Hypothalamus (tissue), 51 donors: ENCODE results near the gene SAA2.
"Not testable (repeated sequence)": the region's sequence is repeated elsewhere in the genome, so short reads cannot be mapped to it uniquely, and the experiment has no call there.

Experiments
- DNase-seq, 51 donors: peaks; one replicate each; lab custom pipeline; 2025; lab: John Stamatoyannopoulos, UW

The SAA2 gene

DNA sequence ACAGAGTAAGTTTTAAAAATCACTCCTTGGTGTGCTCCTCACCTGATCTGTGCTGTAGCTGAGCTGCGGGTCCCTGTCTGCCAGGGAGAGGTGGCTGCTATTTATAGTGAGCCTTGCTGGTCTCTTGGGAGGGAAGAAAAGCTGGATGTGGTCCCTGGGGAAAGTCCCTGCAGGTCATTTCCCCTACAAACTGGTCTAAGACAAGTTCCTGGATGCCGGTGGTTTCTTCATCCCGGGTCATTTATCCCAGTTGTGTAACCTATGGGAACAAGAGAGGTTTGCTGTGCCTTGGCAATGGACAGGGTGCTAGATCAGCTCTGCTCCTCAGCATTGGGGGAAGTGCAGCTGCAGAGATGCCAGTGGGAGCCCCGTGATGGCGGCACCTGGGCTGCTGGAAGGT lies at the start of gene SAA2:
TSS of gene SAA2 (minus strand) at position 108 of the 400 bp plus-strand sequence. CDS start 657 bp downstream, outside the sequence.
- no peak for DNase-seq

DNA sequence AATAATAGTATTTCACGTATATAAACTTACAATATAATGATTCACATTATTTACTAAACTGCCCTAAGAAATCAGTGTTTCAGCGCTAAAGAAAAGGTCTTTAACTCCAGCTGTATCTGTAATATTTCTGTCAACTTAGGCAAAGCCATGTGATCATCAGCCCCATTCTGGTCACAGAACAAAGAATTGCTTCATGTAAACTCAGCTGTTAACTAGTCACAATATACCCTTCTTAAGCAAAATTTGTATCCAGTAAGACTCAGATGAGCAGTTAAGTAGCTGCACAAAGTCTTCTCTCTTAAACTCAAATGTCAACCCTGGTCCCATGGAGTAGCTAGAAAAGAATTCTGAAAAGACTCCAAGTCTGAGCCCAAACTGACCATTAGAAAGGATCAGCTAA lies 46.8 kb upstream of the SAA2 start:
- DNase-seq = no peak

- no peak for DNase-seq
These were observed 46.4 kb upstream of the SAA2 start for GRCh38 chr11:18294862-18295261.

DNA sequence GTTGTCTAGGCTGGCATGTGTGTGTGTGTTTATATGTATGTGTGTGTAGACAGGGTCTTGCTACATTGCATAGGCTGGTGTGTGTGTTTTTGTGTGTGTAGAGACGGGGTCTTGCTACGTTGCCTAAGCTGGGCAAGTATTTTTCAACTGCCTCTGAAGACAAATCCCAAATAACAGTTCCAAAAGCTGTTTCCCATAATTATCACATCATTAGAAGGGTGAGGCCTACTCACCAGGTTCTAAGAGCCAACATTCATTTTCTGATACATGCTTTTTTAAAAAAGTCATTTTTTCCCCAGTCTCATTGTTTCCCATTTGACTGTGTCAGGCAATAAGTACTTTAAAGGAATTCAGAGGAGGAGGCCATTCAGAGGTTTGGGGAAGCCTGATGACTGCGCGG lies 40.4 kb upstream of the SAA2 start:
- DNase-seq = no peak

DNA sequence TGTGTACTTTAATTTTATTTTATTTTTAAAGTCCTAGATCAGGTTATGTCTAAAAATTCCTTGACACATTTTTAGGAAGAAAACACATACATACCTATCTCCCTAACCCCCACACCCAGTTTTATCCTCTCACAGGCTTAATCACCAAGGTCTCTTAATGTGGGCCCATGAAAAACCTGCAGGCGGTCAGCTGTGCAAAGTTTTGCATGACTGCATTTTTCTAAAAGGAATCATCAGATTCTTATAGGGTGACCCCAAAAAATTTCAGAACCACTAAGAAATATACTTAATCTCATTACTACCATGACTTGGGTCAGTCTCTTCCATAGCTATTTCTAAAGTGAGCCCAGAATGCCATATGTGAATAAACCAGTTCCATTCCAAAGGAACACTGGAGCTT lies 37.4 kb upstream of the SAA2 start:
- DNase-seq = no peak

GRCh38 chr11:18282626-18283025 lies 34.2 kb upstream of the SAA2 start:
- no peak for DNase-seq

DNA sequence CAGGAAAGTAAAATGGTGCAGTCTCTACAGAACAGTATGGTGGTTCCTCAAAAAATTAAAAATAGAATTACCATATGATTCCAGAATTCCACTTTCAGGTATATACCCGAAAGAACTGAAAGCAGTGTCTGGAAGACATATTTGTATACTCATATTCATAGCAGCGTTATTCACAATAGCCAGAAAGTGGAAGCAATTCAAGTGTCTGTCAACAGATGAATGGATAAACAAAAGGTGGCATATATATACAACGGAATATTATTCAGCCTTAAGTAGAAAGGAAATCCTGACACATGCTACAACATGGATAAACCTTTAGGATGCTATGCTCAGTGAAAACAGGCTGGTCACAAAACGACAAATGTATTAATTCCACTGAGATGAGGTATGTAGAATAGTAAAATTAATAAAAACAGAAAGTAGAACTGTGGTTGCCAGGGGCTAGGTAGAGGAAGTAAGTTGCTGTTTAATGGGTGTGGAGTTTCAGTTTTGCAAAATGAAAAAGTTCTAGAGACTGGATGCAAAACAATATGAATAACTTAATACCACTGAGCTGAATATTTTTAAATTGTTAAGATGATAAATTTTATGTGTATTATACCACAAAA lies 32.1 kb upstream of the SAA2 start:
- DNase-seq = no peak

GRCh38 chr11:18277565-18278271 lies 29.2 kb upstream of the SAA2 start:
- DNase-seq = peak in 9 of 51 donors; percentile 1 to 24 (median 9)

- DNase-seq = no peak
These were observed 22.7 kb upstream of the SAA2 start for GRCh38 chr11:18271206-18271605.

DNA sequence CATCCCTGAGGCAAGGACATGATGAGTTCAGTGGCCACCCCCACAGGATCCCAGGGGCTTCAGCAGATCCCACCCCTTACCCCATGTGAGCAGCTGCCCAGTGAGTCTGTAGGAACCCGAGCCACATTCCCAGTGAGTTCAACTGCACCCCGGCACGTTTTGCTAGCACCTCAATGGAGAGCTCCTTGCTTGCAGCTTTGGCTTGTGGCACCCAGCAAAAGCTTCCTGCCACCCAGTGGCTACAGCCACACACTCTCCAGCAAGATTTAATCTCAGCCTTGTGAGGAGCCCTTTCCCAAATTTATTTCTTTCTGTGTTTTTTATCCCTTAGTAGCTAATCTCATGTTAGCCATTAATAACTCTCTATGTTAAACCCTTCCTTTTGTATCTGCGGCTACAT lies 21.6 kb upstream of the SAA2 start:
- DNase-seq = no peak

DNA sequence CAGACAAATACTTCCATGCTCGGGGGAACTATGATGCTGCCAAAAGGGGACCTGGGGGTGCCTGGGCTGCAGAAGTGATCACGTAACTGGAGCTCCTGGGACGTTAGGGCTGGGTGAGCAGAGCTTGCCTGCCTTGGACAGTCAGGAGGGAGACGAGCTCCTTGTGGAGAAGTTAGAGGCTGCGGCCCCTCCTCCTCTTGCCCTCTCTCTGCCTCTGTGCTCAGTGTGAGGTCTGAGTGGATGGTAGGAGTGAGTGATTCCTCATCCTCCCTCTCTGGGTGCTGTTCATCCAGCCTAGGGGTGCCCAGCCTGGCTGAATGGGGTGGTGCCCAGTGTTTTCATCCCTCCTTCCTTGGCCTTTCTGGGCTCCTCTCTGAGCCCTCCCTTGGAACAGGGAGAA lies 20.8 kb upstream of the SAA2 start:
- not testable (repeated sequence) for DNase-seq

DNA sequence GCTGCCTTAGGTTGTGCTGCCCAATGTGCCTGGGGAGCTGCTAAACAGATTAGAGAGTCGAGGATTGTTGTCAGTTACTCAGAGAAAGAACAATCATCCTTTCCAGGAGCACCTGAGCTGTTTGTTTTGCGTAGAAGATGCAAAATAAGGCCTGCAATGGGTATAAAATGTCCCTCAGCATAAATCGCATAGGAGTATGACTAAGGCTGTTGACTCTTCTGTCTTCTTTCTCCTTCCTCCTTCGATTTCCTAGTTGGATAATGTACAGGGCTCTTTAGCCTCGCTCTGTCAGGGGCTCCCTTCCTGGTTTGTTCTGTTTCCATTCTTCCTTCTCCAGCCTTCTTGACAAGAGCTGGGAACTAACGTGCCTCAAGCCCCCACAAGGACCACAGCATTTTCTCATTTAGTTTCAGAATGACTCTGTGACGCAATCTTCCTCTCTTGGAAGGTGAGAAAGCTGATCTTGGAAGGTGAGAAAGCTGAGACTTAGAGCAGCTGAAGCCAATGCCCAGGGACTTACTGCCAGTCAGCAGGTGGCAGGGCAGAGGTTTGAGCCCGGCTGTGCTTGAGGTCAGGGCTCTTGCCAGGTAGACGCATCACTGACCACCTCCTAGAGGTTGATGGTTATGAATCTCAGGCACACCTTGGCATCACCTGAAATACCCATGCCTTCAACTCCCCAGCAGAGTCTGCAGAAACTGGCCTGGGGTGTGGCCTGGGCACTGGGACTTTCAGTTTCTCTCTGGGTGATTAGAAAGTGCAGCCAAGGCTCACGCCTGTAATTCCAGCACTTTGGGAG lies 19.1 kb upstream of the SAA2 start:
- DNase-seq = not testable (repeated sequence)

GRCh38 chr11:18265949-18266348 lies 17.5 kb upstream of the SAA2 start, which contains the start of gene SAA1:
Gene SAA1, plus strand, starts transcription at chr11:18266264. Its CDS starts 624 bp downstream, at chr11:18266888.
- DNase-seq = no peak

- DNase-seq = no peak
These were observed 16.4 kb upstream of the SAA2 start for GRCh38 chr11:18264677-18265555.

- no peak for DNase-seq
These were observed 15.6 kb upstream of the SAA2 start for GRCh38 chr11:18264035-18264434.

DNA sequence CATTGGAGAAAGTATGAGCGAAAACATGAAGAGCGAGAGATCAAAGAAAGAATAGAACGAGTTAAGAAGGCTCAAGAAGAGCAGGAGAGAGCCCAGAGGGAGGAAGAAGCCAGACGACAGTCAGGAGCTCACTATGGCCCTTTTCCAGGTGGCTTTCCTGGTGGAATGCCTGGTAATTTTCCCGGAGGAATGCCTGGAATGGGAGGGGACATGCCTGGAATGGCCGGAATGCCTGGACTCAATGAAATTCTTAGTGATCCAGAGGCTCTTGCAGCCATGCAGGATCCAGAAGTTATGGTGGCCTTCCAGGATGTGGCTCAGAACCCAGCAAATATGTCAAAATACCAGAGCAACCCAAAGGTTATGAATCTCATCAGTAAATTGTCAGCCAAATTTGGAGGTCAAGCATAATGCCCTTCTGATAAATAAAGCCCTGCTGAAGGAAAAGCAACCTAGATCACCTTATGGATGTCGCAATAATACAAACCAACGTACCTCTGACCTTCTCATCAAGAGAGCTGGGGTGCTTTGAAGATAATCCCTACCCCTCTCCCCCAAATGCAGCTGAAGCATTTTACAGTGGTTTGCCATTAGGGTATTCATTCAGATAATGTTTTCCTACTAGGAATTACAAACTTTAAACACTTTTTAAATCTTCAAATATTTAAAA lies 14.3 kb upstream of the SAA2 start:
- DNase-seq = not testable (repeated sequence)

DNA sequence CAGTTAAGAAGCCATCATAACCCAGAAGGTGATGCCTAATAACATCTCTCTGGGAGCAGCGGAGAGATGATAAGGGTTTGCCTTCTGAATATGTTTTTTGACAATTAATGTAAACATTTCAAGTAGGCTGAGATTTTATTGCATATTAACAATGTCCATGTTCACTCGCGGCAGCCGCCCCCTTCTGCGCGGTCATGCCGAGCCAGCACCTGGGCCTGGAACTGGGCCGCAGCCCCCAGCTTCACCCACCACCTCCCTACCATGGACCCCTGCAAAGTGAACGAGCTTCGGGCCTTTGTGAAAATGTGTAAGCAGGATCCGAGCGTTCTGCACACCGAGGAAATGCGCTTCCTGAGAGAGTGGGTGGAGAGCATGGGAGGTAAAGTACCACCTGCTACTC lies 13.3 kb upstream of the SAA2 start:
- DNase-seq = no peak

- no peak for DNase-seq
These were observed 10.8 kb upstream of the SAA2 start for GRCh38 chr11:18259259-18259658.

GRCh38 chr11:18254781-18255361 lies 6.4 kb upstream of the SAA2 start:
- DNase-seq = no peak
